SKM-1 (cell line): ENCODE results near the gene PAQR5.

Experiments
- DNase-seq: peaks from one replicate; lab custom pipeline; 2025; ENCODE audit not compliant: unreplicated experiment; lab: John Stamatoyannopoulos, UW

Gene PAQR5

GRCh38 chr15:69389426-69389825 lies 90.7 kb downstream of the PAQR5 start:
- no peak for DNase-seq

GRCh38 chr15:69390575-69390974 lies 91.9 kb downstream of the PAQR5 start:
- DNase-seq: no peak

- DNase-seq: no peak
Observed at GRCh38 chr15:69391046-69391757, 92.5 kb downstream of the PAQR5 start.

GRCh38 chr15:69392352-69392751 lies 93.6 kb downstream of the PAQR5 start:
- DNase-seq: no peak

- no peak for DNase-seq
Observed at GRCh38 chr15:69393831-69394491, 95.2 kb downstream of the PAQR5 start.

GRCh38 chr15:69394556-69395282 lies 96.0 kb downstream of the PAQR5 start:
- peak; percentile 52 for DNase-seq

- no peak for DNase-seq
Observed at GRCh38 chr15:69395460-69395859, 96.7 kb downstream of the PAQR5 start.

- DNase-seq: no peak
Observed at GRCh38 chr15:69395991-69396390, 97.3 kb downstream of the PAQR5 start.

GRCh38 chr15:69398491-69398891 lies 99.8 kb downstream of the PAQR5 start:
- no peak for DNase-seq

GRCh38 chr15:69400850-69401249 lies 102.1 kb downstream of the PAQR5 start:
- DNase-seq: no peak

- DNase-seq: no peak
Observed at GRCh38 chr15:69402816-69403215, 104.1 kb downstream of the PAQR5 start.

- no peak for DNase-seq
Observed at GRCh38 chr15:69403594-69403993, 104.9 kb downstream of the PAQR5 start.

- no peak for DNase-seq
Observed at GRCh38 chr15:69405110-69405509, 106.4 kb downstream of the PAQR5 start.

- DNase-seq: no peak
Observed at GRCh38 chr15:69407719-69408400, 109.1 kb downstream of the PAQR5 start.

GRCh38 chr15:69408841-69409240 lies 110.1 kb downstream of the PAQR5 start:
- DNase-seq: no peak

- no peak for DNase-seq
Observed at GRCh38 chr15:69410248-69410874, 111.6 kb downstream of the PAQR5 start.

- no peak for DNase-seq
Observed at GRCh38 chr15:69412274-69412673, 113.6 kb downstream of the PAQR5 start.

- DNase-seq: no peak
Observed at GRCh38 chr15:69412701-69413100, 114.0 kb downstream of the PAQR5 start.

GRCh38 chr15:69413822-69414700 lies 115.3 kb downstream of the PAQR5 start, which contains the start of gene KIF23:
Gene KIF23, plus strand, starts transcription at chr15:69414349. Its CDS starts 117 bp downstream, at chr15:69414466.
- DNase-seq: peak; percentile 91

- DNase-seq: peak; percentile 26
Observed at GRCh38 chr15:69414701-69415167, 116.0 kb downstream of the PAQR5 start.
